GM06990 (cell line): ENCODE measurements around the gene RUFY3.
A peak's percentile ranks its signal among the peaks of the same experiment; 100 is the strongest.

Experiments
- DNase-seq: peaks from one replicate; pipeline ENCODE4 v3.0.0-alpha.2; 2011; ENCODE audit not compliant: insufficient read length; ENCODE audit errors: extremely low read depth
- H3K27me3 ChIP-seq: replicated peaks from 2 replicates; pipeline ENCODE4 v1.6.0; 2011; ENCODE audit warnings: low read length; ENCODE audit not compliant: control insufficient read depth, insufficient read depth
- H3K36me3 ChIP-seq: 2 replicates; pipeline ENCODE4 v1.5.1; 2011; ENCODE audit warnings: low read length; ENCODE audit not compliant: control insufficient read depth, insufficient read depth
- H3K4me3 ChIP-seq: replicated peaks from 2 replicates; pipeline ENCODE4 v1.5.1; 2011; ENCODE audit warnings: low read depth, mild to moderate bottlenecking, control low read depth, low read length
- CTCF ChIP-seq: IDR thresholded peaks from 2 replicates; pipeline ENCODE4 v1.5.1; 2011; ENCODE audit warnings: low read length, control low read depth, mild to moderate bottlenecking, inconsistent platforms; ENCODE audit not compliant: insufficient read depth, poor library complexity, severe bottlenecking

The RUFY3 gene

GRCh38 chr4:70721747-70722146, at the start of gene RUFY3:
Gene RUFY3 (plus strand): TSS chr4:70721964. CDS start chr4:70722574, 610 bp downstream.
- TF ChIP-seq CTCF = no peak
- DNase-seq = no peak
- Histone ChIP-seq H3K36me3 (no peaks in the 10 kb centered on the region), H3K27me3 (no peaks in the 10 kb centered on the region), H3K4me3 (no peak within 1 kb of the TSS)

GRCh38 chr4:70674191-70674590, 47.6 kb upstream of the RUFY3 start:
- no peak for TF ChIP-seq CTCF
- Histone ChIP-seq H3K27me3 (no peaks in the 10 kb centered on the region), H3K4me3 (no peak overlapping the region), H3K36me3 (no peaks in the 10 kb centered on the region)
- DNase-seq = no peak

- Histone ChIP-seq H3K27me3 (no peaks in the 10 kb centered on the region), H3K36me3 (no peaks in the 10 kb centered on the region), H3K4me3 (no peak overlapping the region)
- DNase-seq = no peak
- no peak for TF ChIP-seq CTCF
Observed at GRCh38 chr4:70674731-70675130, 47.0 kb upstream of the RUFY3 start.

- Histone ChIP-seq H3K27me3 (no peaks in the 10 kb centered on the region), H3K36me3 (no peaks in the 10 kb centered on the region), H3K4me3 (no peak overlapping the region)
- no peak for DNase-seq
- TF ChIP-seq CTCF = no peak
Observed at GRCh38 chr4:70676554-70677090, 45.1 kb upstream of the RUFY3 start.

GRCh38 chr4:70678383-70678999, 43.3 kb upstream of the RUFY3 start:
- peak; percentile 40 for DNase-seq
- TF ChIP-seq CTCF = no peak
- H3K4me3 ChIP-seq = no peak overlapping the region

More at GRCh38 chr4:70678383-70678999, 43.3 kb upstream of the RUFY3 start:
- Histone ChIP-seq H3K36me3 (no peaks in the 10 kb centered on the region), H3K27me3 (no peaks in the 10 kb centered on the region)
